HG03060 (cell line): Measurements from ENCODE around the gene TEAD3.

ENCODE experiments used
- ATAC-seq: cut with Tn5 transposase; IDR thresholded peaks from one replicate; pipeline ENCODE4 v1.9.1; 2021; ENCODE audit warnings: low read depth, moderate number of reproducible peaks; ENCODE audit not compliant: unreplicated experiment

The TEAD3 gene

DNA sequence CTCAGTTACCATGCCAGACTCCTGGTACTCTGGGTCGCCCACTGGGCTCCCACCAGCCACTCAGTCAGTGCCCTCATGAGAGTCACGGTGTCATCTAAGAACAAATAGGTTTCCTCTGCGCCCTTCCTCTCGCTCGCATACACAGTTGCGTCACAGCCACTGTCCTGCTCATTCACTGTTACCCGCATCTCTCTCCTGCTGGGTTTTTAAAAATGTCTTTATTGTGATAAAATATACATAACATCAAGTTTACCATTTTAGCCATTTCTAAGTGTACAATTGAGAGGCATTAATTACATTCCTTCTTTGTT is 4.0 kb downstream of the TEAD3 start:
- no peak for ATAC-seq

DNA sequence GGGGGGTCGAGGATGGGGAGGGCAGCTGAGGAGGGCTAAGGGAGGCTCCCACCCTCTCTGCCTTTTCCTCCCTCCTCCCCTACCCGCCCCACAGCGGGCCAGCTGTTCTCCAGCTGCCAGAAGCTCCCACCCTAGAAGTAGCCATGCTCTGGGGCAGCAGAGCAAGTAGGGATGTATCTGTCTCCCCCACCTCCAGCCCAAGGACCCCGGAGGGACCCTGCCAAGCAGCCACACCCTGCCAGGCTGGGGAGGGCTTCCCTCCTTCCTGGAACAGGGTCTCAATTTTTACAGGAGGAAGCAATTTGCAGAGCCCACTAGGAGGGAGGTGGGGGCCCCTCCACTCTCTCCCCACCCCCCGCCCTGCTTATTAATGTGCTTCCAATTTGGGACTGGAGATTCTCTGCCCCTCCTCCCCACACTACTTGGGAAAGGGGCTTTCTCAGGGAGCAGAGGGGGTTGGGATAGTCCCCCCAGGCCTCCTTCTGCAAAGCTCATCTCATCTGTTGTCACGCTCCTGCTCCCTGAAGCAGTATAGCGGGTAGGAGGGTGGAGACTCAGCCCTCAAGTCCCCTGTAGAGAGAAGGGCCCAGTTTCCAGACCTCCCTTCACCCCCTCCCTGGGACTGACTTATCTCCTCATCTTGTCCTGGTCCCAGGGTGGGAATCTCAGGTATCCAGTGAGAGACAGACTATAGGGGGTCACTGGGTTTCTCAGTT is 4.5 kb downstream of the TEAD3 start:
- ATAC-seq = no peak

DNA sequence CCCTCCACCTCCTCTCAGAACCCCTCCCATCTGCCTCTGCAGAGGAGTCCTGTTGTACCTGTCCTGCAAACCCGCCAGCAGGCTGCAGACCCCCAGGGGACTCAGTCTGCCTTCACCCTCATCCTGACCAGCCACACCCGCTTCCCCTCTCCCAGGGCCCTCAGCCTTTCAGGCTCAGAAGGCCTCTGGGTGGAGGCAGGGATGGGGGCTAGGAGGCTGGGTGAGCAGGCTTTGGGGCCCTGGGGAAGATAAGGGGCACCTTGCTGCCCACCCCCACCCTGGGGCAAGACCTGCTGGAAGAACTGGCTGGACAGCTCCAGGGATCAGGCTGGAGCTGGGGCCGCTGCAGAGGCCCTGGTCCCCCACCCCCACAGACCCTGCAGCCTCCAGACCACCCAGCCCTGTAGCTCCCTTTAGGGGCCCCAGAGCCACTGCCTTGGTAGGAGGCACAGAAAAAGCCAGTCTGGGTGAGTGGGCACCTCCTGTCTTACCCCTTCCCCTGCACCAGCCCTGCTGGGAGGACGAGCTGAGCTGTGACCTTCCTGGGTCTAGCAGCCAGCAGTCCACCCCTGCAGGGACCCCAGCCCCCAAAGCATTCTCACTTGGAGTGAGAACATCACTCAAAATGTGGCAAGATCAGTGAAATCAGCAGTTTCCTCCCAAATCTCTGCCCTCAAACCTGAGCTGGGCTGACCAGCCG is 5.2 kb downstream of the TEAD3 start:
- ATAC-seq = no peak

DNA sequence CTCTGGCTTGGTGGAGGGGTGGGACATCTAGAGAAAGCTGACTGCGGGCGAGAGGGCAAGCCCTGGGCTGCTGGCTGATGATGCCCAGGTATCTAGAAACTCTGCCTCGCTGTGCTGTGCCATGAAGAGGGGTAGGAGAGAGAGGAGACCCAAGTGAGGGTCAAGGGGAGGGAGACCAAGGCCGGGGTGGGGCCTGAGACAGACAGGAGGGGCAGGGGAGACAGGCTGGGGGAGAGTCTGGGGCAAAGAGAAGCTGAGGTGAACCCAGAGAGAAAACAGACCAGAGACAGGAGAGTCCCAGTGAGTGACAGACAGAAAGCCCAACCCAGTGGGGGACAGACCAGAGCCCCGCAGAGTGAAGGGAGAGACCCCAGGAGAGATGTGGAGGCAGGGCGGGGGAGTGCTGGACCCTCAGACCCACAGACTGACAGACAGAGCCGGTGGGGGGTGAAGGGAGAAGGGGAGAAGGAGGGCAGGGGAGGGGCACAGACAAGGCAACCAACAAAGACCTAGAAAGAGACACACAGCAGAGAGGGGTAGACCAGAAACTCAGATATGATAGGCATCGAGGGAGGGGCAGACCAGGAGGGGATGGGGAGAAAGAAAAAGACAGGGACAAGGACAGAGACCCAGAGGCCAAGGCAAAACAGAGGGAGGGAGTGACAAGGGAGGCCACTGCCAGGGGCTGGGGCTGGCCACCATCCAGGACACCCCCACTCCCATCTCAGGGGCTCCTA is 5.9 kb downstream of the TEAD3 start:
- no peak for ATAC-seq

DNA sequence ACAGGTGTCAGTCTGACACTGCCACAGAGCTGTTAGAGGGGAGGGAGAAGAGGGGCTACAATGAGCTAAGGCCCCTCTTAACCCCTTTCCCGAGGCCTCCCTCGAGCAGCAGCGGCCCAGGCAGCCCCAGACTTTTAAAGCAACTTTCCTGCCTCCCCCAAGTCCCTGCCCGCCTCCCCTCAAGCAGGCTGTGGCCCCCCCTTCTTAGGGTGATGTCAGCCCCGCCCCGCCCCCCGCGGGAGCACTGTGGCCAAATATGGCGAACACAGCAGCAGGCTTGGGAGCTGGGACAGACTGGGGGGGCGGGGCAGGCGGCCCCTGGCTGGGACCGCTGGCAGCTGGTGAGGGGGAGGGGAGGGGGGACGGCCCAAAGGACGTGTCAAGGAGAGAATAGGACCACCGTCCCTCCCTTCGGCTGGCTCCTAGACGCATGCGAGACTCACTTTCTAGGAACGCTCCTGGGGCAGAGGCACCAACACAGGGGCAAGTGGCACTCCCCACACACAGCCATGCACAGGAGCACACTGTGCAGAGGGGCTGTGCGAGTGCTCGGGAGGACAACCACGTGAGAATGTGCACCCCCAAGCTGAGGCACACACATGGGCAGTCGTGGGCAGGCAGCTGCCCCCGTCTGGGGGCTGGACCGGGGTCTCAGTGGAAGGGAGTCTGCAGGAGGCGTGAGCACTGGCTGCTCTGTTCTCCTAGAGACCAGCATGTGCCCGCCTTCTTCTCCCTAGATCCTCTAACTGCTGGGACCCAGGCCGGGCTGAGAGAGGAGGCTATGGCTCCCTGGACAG is 6.7 kb downstream of the TEAD3 start:
- ATAC-seq = no peak

DNA sequence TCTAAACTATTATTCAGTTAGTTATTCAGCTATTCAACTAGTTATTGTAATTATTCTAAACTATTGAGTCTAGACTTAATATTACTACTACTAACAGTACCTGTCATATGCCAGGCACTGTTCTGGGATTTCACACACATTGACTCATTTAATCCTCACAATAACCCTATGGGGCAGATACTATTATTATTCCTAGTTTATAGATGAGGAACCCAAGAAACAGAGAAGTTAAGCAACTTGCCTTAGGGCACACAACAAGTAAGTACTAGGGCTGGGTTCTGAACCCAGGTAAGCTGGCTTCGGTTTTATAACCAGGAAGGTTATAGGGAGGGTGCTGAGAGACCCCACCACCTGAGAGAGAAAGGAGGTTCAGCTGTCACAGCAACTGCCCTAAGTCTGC is 7.8 kb downstream of the TEAD3 start:
- no peak for ATAC-seq

DNA sequence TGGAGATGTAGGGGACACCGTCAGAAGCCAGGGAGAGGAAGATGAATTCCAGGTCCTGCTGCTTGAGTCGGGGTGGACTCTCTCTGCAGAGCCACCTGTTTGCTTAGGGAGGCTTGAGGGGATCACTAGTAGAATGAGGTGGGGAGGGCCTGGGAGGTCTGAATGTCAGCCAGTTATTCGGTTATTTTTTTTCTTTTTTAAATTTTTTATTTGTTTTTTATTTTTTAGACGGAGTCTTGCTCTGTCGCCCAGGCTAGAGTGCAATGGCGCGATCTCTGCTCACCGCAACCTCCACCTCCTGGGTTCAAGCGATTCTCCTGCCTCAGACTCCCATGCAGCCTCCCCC is 8.4 kb downstream of the TEAD3 start:
- ATAC-seq = no peak

DNA sequence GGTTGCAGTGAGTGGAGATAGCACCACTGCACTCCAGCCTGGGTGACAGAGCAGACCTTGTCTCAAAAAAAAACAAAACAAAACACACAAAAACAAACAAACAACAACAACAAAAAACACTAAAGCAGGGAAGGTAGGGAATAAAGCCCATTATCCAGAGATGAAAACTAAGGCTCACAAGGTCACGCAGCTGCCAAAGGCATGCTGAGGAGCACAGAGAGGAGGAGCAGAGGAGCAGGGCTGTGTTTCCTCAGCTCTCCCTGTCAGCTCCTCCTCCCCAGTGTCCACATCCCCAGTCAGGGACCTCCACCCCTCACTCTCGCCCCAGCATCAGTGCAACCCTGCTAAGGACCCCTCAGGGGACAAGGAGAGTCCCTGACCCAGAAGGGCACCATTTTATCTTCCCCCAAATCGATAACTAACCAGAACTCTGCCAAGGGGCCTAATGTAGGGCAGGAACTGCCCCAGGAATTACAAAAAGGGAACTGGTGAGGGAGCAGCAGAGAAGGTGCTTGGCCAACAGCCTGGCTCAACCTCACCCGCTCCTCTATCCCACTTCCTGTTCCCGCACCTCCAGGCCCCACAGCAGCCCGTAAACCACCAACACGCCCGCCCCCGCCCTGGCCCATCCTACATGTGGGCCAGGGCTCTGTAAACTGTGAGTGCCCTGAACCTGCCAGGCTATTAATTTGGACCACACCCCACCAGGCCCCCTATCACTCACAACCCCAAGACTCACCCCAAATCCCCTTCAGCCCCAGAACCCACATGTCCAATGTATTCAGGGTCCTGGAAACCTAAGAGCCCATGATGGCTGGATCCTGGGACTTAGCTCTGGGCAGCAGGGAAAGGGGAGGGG is 9.0 kb downstream of the TEAD3 start:
- no peak for ATAC-seq

DNA sequence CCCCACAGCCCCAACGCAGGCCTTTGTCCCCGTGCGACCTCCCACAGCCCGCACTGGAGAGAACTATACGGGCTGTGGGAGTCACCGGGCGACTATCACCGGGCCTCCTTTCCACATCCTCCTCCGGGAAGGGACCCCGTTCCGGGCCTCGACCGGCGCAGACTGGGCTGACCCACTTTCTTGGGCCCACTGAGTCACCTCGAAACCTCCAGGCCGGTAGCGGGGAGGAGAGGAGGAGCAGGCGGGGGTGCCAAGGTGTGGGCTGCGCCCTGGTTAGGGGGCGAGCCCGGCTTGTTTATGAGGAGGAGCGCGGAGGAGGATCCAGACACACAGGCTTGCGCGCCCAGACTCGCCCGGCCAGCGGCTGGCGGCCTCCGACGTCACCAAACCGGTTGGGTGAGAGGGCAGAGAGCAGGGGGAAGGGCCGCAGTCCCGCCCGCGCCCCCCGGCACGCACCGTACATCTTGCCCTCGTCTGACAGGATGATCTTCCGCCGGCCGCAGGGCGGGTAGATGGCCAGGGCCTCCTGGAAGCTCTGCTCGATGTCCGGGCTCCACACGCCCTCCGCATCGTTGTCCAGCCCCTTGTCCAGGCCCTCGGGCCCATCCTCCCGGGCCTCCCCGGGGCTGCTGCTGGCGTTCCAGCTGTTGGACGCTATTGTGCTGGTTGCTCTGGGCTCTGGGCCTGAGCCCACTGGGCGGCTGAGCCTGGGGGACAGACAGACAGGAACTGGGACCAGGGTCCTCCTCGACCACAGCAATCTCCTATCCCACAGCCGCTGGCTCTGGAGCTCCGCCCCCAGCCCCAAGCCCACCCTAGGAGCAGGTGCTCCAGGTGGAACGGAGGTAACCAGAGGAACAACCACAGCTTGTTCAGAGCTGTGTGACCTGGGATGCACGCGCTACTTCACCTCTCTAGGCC is 10.6 kb downstream of the TEAD3 start:
- no peak for ATAC-seq

DNA sequence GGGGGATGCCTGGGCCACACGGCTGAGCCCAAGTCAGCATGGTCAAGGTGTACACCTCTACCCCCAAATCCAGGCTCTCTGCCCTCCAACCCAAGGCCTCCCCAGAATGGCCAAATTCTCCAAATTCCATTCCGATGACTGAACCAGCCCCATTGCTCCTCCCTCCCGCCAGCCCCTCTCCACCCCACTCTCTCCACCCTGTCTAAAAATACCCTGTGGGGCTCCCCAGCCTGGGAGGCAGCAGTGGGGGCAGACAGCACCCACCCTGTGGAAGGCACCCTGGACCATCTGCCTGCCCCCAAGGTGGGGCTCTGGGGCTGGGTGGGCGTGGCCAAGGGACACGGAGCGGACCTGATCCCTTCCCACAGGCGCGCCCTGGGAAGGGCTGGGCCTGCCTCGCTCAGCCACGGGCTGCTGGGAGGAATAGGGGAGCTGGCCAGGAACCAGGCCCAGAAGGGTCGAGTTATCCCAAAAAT is 11.4 kb downstream of the TEAD3 start:
- no peak for ATAC-seq

DNA sequence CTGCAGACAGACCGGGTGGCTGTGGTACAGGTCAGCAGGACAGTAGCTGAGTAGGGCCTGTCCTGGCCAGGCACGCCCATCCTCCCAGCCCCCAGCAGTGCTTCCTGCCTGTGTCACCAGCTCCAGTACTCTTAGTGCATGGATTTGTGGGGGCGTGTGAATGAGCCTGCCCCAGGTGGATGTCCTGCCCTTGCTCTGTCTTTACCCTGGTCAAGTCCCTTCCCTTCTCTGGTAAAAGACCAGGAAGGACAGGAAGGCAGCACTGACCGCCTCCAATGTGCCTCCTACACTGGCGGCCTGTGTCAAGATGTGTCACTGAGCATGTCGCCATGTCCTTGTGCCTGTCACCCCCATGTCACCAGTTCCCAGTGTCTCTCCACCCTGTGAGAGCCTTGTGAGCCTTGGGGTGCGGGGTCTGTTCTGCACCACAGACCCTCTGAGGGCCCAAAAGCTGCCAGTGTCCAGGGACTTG is 11.9 kb downstream of the TEAD3 start:
- ATAC-seq = no peak

DNA sequence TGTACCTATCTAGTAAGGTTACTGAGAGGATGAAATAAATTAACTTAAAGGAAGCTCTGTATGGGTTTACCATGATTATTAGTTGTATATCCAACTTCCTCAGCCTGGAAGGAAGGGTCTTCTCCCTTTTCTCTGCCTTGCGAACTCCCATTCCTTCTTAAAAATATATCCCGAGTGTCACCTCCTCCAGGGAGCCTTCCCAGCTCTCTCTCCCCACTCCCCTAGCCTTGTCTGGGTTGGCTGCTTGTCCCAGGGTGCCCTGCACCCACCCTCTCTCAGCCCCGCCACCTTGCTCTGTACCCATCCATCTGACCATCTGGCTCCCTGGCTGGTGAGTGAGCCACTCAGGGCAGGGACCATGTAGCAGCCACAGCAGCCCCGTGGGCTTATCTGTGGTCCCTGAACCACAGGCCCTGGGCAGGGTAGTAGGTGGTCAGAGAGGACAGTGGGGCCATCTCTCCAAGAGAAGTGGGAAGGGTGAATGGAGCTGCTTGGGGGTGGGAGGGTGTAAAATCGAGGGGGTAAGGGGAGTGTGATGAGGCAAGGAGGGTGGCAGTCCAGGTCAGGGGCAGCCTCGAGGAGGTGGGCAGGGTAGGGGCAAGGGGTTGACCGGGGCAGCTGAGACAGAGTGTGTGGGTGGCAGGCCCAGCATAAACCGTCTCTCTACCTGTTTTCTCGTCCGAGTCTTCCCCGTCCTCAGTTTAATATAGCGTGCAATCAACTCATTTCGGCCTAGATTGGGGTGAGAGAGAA is 12.8 kb downstream of the TEAD3 start:
- no peak for ATAC-seq

DNA sequence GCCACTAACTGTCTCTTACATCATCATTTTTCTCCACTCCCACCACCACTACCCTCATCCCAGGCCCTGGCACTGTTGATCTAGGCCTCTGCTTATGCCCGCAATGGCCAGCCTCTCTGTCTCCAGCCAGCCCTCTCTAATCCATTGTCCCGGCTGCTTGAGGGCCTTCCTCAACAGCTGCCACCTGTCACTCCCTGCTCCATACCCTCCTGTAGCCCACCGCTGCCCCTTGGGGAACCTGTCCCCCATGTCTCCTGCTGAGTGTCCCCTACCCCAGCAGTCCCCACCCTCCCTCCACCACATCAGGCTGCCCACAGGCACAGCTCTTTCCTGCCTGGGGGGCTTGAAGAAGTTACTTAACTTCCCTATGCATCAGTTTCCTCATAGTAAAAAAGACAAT is 13.4 kb downstream of the TEAD3 start:
- no peak for ATAC-seq

DNA sequence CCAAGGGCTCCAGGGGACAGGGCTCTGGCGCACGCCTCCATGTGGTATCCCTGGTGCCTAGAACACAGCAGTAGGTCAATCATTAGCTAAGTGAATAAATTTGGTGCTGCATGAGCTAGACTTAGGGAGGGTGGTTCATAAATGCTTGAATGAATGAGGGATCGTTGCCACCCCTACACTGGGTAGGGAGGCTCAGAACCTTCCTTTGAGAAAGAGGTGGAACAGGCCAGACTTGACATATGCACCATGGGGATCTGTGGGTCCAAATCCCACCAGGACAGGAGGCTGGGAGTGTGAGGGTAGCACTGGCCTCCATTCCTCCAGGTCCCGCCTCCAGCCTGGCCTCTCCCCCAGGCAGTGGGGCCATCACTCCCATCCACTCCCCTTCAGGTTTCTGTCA is 13.8 kb downstream of the TEAD3 start:
- ATAC-seq = no peak

DNA sequence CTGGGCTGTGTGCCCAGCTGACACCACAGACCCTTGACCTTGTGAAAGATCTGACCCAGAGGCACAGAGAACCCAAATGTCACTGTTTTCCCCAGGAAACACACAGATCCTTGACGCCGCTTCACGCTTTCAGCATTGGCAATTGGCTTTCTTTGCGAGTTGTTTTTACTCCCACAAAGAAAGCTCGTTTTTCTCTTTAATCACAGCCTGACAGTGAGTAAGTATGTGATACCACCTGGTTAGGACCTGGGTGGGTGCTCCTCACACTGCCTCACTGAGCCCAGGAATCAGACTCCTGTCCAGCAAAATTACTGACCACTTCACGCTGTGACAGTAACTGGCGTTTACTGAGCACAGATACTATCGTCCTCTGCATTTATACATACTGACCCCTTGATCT is 15.7 kb downstream of the TEAD3 start:
- ATAC-seq = no peak

DNA sequence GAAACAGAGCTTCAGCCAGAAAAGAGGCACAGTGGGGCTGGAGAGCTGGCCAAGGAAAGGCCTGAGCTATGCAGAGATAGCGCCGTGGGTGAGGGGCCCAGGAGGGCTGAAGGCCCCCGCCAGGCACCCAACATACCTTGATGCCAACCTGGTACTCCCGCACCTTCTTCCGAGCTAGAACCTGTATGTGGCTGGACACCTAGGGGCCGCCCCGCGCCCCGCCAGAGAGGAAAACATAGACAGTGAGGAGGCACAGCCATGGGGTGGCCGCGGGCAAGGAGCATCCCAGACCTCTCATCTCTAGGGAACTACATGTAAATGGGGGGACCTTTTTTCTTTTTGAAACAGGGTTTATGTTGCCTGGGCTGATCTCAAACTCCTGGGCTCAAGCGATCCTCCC is 16.7 kb downstream of the TEAD3 start:
- ATAC-seq = no peak

DNA sequence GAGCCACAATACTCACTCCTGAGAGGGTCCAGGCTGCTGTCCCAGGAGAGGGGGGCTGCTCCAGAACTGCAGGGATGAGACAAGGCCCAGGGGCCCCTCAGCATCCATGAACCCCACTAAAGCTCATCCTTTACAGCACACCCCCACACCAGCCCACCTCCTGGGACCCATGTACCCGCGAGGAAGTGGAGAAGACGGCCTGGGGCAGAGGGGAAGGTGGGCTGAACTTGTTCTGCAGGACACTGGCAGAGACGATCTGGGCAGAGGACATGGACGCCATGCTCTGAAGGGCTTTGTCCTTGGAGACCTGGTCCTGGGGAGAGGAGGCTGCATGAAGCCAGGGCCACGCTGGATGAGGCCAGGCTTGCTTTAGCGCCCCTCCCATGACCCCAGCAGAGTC is 18.6 kb downstream of the TEAD3 start:
- no peak for ATAC-seq

DNA sequence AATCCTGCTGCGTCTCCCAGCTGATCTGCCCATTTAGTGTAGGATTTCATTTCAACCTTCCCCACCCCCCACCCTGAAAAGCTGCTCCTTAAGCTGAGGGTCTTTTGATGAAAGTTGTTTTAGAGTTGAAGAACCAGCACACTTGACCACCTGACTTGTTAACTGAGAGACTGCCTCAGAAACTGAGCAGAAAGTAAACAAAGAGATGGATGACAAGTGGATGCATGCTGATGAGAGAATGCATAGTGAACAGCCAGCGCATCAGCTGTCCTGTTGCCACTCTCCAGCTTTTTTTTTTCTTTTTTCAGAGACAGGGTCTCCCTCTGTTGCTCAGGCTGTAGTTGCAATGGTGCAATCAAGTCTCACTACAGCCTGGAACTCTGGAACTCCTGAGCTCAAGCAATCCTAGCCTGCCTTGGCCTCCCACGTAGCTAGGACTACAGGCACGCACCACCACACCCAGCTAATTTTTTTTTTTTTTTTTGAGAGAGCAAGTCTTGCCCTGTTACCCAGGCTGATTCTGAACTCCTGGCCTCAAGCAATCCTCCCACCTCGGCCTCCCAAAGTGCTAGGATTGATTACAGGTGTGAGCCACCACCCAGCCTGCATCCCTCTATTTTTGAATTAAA is 19.2 kb downstream of the TEAD3 start:
- no peak for ATAC-seq
